ENCODE results near the gene SS18. TPM values are rescaled to one million over a fixed set of nuclear protein-coding genes. Genes with fewer than 3 reads are reported as not detected.

The SS18 gene
- total and polyA plus RNA-seq, 4 donors, result 16.3 to 74.7 (median 34.5) TPM

DNA sequence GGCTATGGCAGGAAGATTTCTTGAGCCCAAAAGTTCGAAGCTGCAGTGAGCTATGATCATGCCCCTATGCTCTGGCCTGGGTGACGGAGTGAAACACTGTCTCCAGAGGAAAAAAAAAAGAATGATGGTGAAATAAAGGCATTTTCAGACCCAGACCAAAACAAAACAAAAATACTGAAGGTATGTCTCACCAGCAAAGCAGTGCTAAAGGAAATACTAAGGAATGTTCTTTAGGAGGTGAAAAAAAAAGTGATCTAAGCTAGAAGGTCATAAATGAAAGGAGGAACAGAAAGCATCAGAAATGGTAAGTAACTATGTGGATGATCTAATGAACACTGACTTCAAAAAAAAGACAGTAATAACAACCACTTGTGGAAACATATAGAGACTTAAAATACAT, 18.7 kb downstream of the SS18 start:
- H3K36me3 ChIP-seq (ENCODE audit: control insufficient read depth in 4 of 4, insufficient read depth in 3 of 4, low read depth in 1 of 4, low read length in 3 of 4), result peaks cover 6 to 45% (median 36%) of the 10 kb centered on the region in 4 donors
- 98% methylated on average over 2 of the region's 2 CpGs for WGBS

DNA sequence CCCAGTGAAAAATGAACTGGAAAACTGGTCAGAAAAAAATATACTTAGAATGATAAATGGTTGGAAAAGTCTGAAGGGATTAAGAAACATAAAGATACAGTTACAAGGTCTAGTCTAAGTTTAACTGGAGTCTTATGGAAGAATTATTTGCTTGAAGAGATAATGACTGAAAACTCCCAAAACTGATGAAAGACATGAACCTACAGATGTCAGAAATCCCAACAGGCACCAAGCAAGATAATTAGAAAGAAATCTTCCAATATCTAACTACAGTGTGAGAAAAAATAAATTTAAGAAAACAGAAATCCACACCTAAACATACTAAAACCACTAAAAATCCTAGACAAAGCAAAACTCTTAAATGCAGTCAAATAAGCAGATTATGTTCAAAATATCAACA, 19.4 kb downstream of the SS18 start:
- Histone ChIP-seq H3K27me3 (ENCODE audit: control insufficient read depth in 4 of 4, insufficient read depth in 4 of 4, low read length in 3 of 4) (no peaks in the 10 kb centered on the region), H3K9ac (ENCODE audit: low read depth in 1 of 2, low read length in 2 of 2) (no peak overlapping the region), H3K27ac (ENCODE audit: low read depth in 1 of 2, low read length in 2 of 2) (no peak overlapping the region), H3K9me3 (ENCODE audit: control insufficient read depth in 4 of 4, low read length in 3 of 4) (peaks cover 0 to 8% (median 6%) of the 10 kb centered on the region in 4 donors), H3K4me1 (ENCODE audit: control insufficient read depth in 4 of 4, insufficient read depth in 4 of 4, low read length in 3 of 4) (peaks cover 0 to 7% (median 2%) of the 10 kb centered on the region in 4 donors), H3K36me3 (ENCODE audit: control insufficient read depth in 4 of 4, insufficient read depth in 3 of 4, low read depth in 1 of 4, low read length in 3 of 4) (peaks cover 6 to 50% (median 37%) of the 10 kb centered on the region in 4 donors), H3K4me3 (ENCODE audit: low read depth in 1 of 3, low read length in 3 of 3) (no peak overlapping the region)
- TF ChIP-seq TAF1 (conservative IDR thresholded peaks at IDR 0.05), result no peak
- no peak for TF ChIP-seq RXRA (IDR thresholded peaks at IDR 0.05)
- no peak for TF ChIP-seq FOXA2 (IDR thresholded peaks at IDR 0.05)
- no peak for DNase-seq (ENCODE audit: low spot score)

More for the DNA sequence above, 18.7 kb downstream of the SS18 start:
- H3K9ac ChIP-seq (ENCODE audit: low read depth in 1 of 2, low read length in 2 of 2), result no peak overlapping the region
- H3K27ac ChIP-seq (ENCODE audit: low read depth in 1 of 2, low read length in 2 of 2), result no peak overlapping the region
- DNase-seq (ENCODE audit: low spot score), result no peak
- no peaks in the 10 kb centered on the region for H3K27me3 ChIP-seq (ENCODE audit: control insufficient read depth in 4 of 4, insufficient read depth in 4 of 4, low read length in 3 of 4)
- H3K4me3 ChIP-seq (ENCODE audit: low read depth in 1 of 3, low read length in 3 of 3), result no peak overlapping the region
- peaks cover 0 to 7% (median 2%) of the 10 kb centered on the region in 4 donors for H3K4me1 ChIP-seq (ENCODE audit: control insufficient read depth in 4 of 4, insufficient read depth in 4 of 4, low read length in 3 of 4)
- peaks cover 0 to 8% (median 6%) of the 10 kb centered on the region in 4 donors for H3K9me3 ChIP-seq (ENCODE audit: control insufficient read depth in 4 of 4, low read length in 3 of 4)
- TF ChIP-seq, protein P1, sequence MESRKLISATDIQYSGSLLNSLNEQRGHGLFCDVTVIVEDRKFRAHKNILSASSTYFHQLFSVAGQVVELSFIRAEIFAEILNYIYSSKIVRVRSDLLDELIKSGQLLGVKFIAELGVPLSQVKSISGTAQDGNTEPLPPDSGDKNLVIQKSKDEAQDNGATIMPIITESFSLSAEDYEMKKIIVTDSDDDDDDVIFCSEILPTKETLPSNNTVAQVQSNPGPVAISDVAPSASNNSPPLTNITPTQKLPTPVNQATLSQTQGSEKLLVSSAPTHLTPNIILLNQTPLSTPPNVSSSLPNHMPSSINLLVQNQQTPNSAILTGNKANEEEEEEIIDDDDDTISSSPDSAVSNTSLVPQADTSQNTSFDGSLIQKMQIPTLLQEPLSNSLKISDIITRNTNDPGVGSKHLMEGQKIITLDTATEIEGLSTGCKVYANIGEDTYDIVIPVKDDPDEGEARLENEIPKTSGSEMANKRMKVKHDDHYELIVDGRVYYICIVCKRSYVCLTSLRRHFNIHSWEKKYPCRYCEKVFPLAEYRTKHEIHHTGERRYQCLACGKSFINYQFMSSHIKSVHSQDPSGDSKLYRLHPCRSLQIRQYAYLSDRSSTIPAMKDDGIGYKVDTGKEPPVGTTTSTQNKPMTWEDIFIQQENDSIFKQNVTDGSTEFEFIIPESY (IDR thresholded peaks at IDR 0.05), result no peak
- TF ChIP-seq, protein P2, sequence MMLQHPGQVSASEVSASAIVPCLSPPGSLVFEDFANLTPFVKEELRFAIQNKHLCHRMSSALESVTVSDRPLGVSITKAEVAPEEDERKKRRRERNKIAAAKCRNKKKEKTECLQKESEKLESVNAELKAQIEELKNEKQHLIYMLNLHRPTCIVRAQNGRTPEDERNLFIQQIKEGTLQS (IDR thresholded peaks at IDR 0.05), result no peak
- TF ChIP-seq FOXA2 (IDR thresholded peaks at IDR 0.05) (no peak), TAF1 (conservative IDR thresholded peaks at IDR 0.05) (no peak)

DNA sequence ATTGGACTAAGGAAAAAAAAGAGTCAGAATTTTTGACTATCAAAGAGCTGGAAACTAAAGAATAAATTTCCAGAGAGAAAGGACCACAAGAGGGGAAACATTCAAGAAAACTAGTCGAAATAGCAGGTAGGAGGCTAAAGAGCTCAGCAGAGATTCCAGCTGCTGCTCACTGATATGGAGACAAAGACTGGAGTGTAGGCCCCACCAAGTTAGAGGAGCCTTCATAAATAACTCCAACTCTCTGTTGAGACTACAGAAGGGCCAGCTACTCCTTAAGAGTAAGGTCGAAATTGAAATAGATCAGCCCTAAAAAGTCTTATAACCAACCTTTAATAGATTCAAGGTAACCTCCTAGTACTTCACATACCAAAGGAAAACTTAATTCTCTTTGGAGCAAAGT, 31.1 kb downstream of the SS18 start:
- H3K4me1 ChIP-seq (ENCODE audit: control insufficient read depth in 4 of 4, insufficient read depth in 4 of 4, low read length in 3 of 4), result peaks cover 0 to 3% (median 0%) of the 10 kb centered on the region in 4 donors
- no peak overlapping the region for H3K27ac ChIP-seq (ENCODE audit: low read depth in 1 of 2, low read length in 2 of 2)
- H3K4me3 ChIP-seq (ENCODE audit: low read depth in 1 of 3, low read length in 3 of 3), result no peak overlapping the region
- no peaks in the 10 kb centered on the region for H3K27me3 ChIP-seq (ENCODE audit: control insufficient read depth in 4 of 4, insufficient read depth in 4 of 4, low read length in 3 of 4)
- H3K9me3 ChIP-seq (ENCODE audit: control insufficient read depth in 4 of 4, low read length in 3 of 4), result no peaks in the 10 kb centered on the region
- WGBS, result 91% methylated on average over 2 of the region's 2 CpGs
- H3K36me3 ChIP-seq (ENCODE audit: control insufficient read depth in 4 of 4, insufficient read depth in 3 of 4, low read depth in 1 of 4, low read length in 3 of 4), result peaks cover 9 to 22% (median 13%) of the 10 kb centered on the region in 4 donors
- no peak for DNase-seq (ENCODE audit: low spot score)
- TF ChIP-seq, protein P3, sequence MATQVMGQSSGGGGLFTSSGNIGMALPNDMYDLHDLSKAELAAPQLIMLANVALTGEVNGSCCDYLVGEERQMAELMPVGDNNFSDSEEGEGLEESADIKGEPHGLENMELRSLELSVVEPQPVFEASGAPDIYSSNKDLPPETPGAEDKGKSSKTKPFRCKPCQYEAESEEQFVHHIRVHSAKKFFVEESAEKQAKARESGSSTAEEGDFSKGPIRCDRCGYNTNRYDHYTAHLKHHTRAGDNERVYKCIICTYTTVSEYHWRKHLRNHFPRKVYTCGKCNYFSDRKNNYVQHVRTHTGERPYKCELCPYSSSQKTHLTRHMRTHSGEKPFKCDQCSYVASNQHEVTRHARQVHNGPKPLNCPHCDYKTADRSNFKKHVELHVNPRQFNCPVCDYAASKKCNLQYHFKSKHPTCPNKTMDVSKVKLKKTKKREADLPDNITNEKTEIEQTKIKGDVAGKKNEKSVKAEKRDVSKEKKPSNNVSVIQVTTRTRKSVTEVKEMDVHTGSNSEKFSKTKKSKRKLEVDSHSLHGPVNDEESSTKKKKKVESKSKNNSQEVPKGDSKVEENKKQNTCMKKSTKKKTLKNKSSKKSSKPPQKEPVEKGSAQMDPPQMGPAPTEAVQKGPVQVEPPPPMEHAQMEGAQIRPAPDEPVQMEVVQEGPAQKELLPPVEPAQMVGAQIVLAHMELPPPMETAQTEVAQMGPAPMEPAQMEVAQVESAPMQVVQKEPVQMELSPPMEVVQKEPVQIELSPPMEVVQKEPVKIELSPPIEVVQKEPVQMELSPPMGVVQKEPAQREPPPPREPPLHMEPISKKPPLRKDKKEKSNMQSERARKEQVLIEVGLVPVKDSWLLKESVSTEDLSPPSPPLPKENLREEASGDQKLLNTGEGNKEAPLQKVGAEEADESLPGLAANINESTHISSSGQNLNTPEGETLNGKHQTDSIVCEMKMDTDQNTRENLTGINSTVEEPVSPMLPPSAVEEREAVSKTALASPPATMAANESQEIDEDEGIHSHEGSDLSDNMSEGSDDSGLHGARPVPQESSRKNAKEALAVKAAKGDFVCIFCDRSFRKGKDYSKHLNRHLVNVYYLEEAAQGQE (IDR thresholded peaks at IDR 0.05), result no peak
- TF ChIP-seq TAF1 (conservative IDR thresholded peaks at IDR 0.05) (no peak), FOXA2 (IDR thresholded peaks at IDR 0.05) (no peak), JUND (IDR thresholded peaks at IDR 0.05) (no peak), HNF4G (IDR thresholded peaks at IDR 0.05) (no peak), EGR1 (IDR thresholded peaks at IDR 0.05; ENCODE audit: low read depth in 2 of 2) (no peak), NR2F2 (IDR thresholded peaks at IDR 0.05) (no peak), RXRA (IDR thresholded peaks at IDR 0.05) (no peak), HNF4A (conservative IDR thresholded peaks at IDR 0.05) (no peak), YY1 (IDR thresholded peaks at IDR 0.05) (no peak), GABPA (IDR thresholded peaks at IDR 0.05 in 1 of 2, conservative IDR thresholded peaks at IDR 0.05 in 1 of 2) (no peak)
- TF ChIP-seq, protein P1 (IDR thresholded peaks at IDR 0.05), result no peak
- TF ChIP-seq, protein P4, sequence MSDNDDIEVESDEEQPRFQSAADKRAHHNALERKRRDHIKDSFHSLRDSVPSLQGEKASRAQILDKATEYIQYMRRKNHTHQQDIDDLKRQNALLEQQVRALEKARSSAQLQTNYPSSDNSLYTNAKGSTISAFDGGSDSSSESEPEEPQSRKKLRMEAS (IDR thresholded peaks at IDR 0.05), result no peak
- TF ChIP-seq, protein P2 (IDR thresholded peaks at IDR 0.05), result no peak
- no peak overlapping the region for H3K9ac ChIP-seq (ENCODE audit: low read depth in 1 of 2, low read length in 2 of 2)
